ENCODE results near the gene ERCC4. TPM values are rescaled to one million over a fixed set of nuclear protein-coding genes. Genes with fewer than 3 reads are reported as not detected.

Gene ERCC4
- total and polyA plus RNA-seq, 4 donors, result 1.5 to 11.2 (median 6.3) TPM

DNA sequence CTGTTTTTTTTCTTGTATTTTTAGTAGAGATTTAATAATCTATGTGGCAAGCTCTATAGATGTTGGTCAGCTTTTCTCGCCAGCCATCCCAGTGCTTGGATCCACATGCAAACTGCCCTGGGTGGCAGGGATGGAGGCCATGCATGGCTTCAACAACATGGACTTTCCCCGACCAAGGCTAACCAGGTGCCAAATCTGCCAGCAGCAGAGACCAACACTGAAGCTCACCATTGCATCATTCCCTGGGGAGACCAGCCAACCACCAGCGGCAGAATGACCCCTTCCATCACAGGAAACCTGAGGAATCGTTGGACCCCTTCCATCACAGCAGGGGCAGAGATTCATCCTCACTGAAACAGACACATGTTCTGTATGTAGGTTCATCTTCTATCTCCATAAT lies 27.7 kb upstream of the ERCC4 start:
- H3K36me3 ChIP-seq (ENCODE audit: control insufficient read depth in 4 of 4, insufficient read depth in 4 of 4, low read length in 4 of 4), result no peaks in the 10 kb centered on the region
- H3K9ac ChIP-seq (ENCODE audit: insufficient read depth in 1 of 2, low read length in 2 of 2), result no peak overlapping the region
- WGBS, 2 donors, result 60 to 64% methylated on average over 4 of the region's 4 CpGs
- no peak overlapping the region for H3K27ac ChIP-seq (ENCODE audit: low read depth in 1 of 2, low read length in 1 of 2)
- ATAC-seq (ENCODE audit: insufficient read depth, low FRiP score) (no peak), DNase-seq (no peak)
- H3K4me1 ChIP-seq (ENCODE audit: control insufficient read depth in 5 of 5, insufficient read depth in 5 of 5, low read length in 5 of 5), result peaks cover 0 to under 1% (median 0%) of the 10 kb centered on the region in 5 donors
- no peak overlapping the region for H3K4me3 ChIP-seq
- H3K27me3 ChIP-seq (ENCODE audit: control insufficient read depth in 3 of 3, insufficient read depth in 3 of 3, low read length in 2 of 3), result peaks cover 0 to 3% (median 0%) of the 10 kb centered on the region in 3 donors
- H3K9me3 ChIP-seq (ENCODE audit: control insufficient read depth in 4 of 4, insufficient read depth in 3 of 4, low read length in 3 of 4), result peaks cover 0 to 3% (median under 1%) of the 10 kb centered on the region in 4 donors
- TF ChIP-seq, protein P1, sequence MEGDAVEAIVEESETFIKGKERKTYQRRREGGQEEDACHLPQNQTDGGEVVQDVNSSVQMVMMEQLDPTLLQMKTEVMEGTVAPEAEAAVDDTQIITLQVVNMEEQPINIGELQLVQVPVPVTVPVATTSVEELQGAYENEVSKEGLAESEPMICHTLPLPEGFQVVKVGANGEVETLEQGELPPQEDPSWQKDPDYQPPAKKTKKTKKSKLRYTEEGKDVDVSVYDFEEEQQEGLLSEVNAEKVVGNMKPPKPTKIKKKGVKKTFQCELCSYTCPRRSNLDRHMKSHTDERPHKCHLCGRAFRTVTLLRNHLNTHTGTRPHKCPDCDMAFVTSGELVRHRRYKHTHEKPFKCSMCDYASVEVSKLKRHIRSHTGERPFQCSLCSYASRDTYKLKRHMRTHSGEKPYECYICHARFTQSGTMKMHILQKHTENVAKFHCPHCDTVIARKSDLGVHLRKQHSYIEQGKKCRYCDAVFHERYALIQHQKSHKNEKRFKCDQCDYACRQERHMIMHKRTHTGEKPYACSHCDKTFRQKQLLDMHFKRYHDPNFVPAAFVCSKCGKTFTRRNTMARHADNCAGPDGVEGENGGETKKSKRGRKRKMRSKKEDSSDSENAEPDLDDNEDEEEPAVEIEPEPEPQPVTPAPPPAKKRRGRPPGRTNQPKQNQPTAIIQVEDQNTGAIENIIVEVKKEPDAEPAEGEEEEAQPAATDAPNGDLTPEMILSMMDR (IDR thresholded peaks at IDR 0.05; ENCODE audit: control extremely low read depth, extremely low read depth), result no peak

DNA sequence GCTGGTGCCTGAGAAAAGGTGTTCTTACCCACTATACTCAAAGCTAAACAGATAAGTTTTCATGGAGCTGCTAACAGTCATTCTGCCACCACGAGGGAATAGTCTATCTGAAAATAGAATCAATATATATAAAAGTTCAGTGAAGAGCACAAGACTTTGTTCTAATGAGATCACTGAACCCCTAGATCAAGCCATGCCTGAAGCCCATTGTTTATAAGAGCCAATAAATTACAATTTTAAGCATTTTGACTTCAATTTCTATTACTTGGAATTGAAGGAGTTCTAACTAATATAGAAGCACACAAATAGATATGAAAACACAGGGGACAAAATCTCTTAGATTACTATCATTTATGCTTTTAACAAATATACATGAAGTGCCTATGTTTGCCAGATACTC lies 24.4 kb upstream of the ERCC4 start:
- Histone ChIP-seq H3K27me3 (ENCODE audit: control insufficient read depth in 3 of 3, insufficient read depth in 3 of 3, low read length in 2 of 3) (peaks cover 0 to 3% (median 0%) of the 10 kb centered on the region in 3 donors), H3K9ac (ENCODE audit: insufficient read depth in 1 of 2, low read length in 2 of 2) (no peak overlapping the region), H3K9me3 (ENCODE audit: control insufficient read depth in 4 of 4, insufficient read depth in 3 of 4, low read length in 3 of 4) (peaks cover 0 to 2% (median 0%) of the 10 kb centered on the region in 4 donors), H3K27ac (ENCODE audit: low read depth in 1 of 2, low read length in 1 of 2) (no peak overlapping the region), H3K4me1 (ENCODE audit: control insufficient read depth in 5 of 5, insufficient read depth in 5 of 5, low read length in 5 of 5) (peaks cover 0 to 3% (median 0%) of the 10 kb centered on the region in 5 donors), H3K36me3 (ENCODE audit: control insufficient read depth in 4 of 4, insufficient read depth in 4 of 4, low read length in 4 of 4) (no peaks in the 10 kb centered on the region), H3K4me3 (no peak overlapping the region)
- no peak for DNase-seq
- ATAC-seq (ENCODE audit: insufficient read depth, low FRiP score), result no peak
- TF ChIP-seq, protein P1 (IDR thresholded peaks at IDR 0.05; ENCODE audit: control extremely low read depth, extremely low read depth), result no peak
- WGBS, 2 donors, result 73 to 74% methylated on average over 1 of the region's 1 CpG

DNA sequence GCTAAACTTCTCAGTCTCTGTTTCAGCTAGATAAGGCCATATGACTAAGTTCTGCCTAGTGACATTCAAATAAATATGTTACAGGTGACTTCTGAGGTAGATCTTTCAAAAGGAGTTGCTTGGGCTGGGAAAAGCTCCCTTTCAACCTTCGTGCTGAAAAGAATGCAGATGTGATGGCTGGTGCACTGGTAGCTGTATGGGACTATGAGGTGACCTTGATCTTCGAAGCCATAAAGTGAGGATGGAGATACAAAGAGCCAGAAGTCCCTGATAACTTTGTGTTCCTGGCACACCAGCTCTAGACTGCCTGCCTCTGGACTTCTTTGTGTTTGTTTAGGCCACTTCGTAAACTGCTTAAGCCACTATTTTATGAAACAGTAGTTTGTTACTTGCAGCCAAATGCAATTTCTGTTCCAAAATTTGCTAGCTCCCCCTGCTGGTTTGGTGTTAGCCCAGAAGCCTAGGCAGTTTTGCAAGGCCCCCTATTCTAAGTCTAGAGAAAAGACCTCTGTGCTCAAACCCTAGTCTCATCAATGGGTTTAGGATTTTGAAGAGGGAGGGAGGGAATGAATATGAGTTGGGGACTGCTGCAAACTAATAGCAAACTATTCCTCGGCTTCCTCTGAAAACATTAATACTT lies 23.3 kb upstream of the ERCC4 start:
- Histone ChIP-seq H3K27ac (ENCODE audit: low read depth in 1 of 2, low read length in 1 of 2) (no peak overlapping the region), H3K4me1 (ENCODE audit: control insufficient read depth in 5 of 5, insufficient read depth in 5 of 5, low read length in 5 of 5) (peaks cover 0 to 3% (median 0%) of the 10 kb centered on the region in 5 donors), H3K4me3 (no peak overlapping the region), H3K36me3 (ENCODE audit: control insufficient read depth in 4 of 4, insufficient read depth in 4 of 4, low read length in 4 of 4) (no peaks in the 10 kb centered on the region), H3K27me3 (ENCODE audit: control insufficient read depth in 3 of 3, insufficient read depth in 3 of 3, low read length in 2 of 3) (peaks cover 0 to 3% (median 0%) of the 10 kb centered on the region in 3 donors), H3K9me3 (ENCODE audit: control insufficient read depth in 4 of 4, insufficient read depth in 3 of 4, low read length in 3 of 4) (peaks cover 0 to 2% (median 0%) of the 10 kb centered on the region in 4 donors), H3K9ac (ENCODE audit: insufficient read depth in 1 of 2, low read length in 2 of 2) (no peak overlapping the region)
- no peak for ATAC-seq (ENCODE audit: insufficient read depth, low FRiP score)
- WGBS, 2 donors, result 83 to 85% methylated on average over 4 of the region's 4 CpGs
- TF ChIP-seq, protein P1 (IDR thresholded peaks at IDR 0.05; ENCODE audit: control extremely low read depth, extremely low read depth), result no peak
- DNase-seq, result no peak

All from lung (tissue), 12 donors.